MCF 10A (cell line): Measurements from ENCODE around the gene CD74. TPM values are rescaled to one million over a fixed set of nuclear protein-coding genes. Genes with fewer than 3 reads are reported as not detected.
A peak's percentile ranks its signal among the peaks of the same experiment; 100 is the strongest.

Experiments used
- BruUV-seq: library from RNA; stranded (reverse); fragments of 400-500 nt; replicated peaks from 2 replicates; lab custom pipeline; 2021; lab: Mats Ljungman, UMichigan
- CTCF ChIA-PET: fragments of 300-600 bp; sonication (Branson Sonifier 250); formaldehyde crosslinking; extraction: SDS; loops from one replicate; lab custom pipeline; 2021; ENCODE audit warnings: antibody characterized with exemption, inconsistent platforms; lab: Yijun Ruan, JAX
- POLR2A ChIA-PET: fragments of 300-600, 350-650 bp; sonication (Branson Sonifier 250); formaldehyde crosslinking; extraction: SDS; loops from one replicate; lab custom pipeline; 2020; ENCODE audit warnings: antibody characterized with exemption, inconsistent platforms; lab: Yijun Ruan, JAX
- DNase-seq: peaks from one replicate; pipeline ENCODE4 v3.0.0-alpha.2; 2018; ENCODE audit not compliant: unreplicated experiment
- H3K27ac Mint-ChIP-seq: one replicate; pipeline ENCODE4 v1.8.0; 2022; ENCODE audit warnings: mild to moderate bottlenecking, low read depth, mixed read lengths; ENCODE audit not compliant: unreplicated experiment
- H3K27me3 Mint-ChIP-seq: one replicate; pipeline ENCODE4 v1.8.0; 2022; ENCODE audit warnings: mixed read lengths; ENCODE audit not compliant: insufficient read depth, unreplicated experiment
- H3K36me3 Mint-ChIP-seq: one replicate; pipeline ENCODE4 v1.8.0; 2022; ENCODE audit warnings: mild to moderate bottlenecking, moderate library complexity, mixed read lengths; ENCODE audit not compliant: insufficient read depth, unreplicated experiment
- H3K4me1 Mint-ChIP-seq: one replicate; pipeline ENCODE4 v1.8.0; 2022; ENCODE audit warnings: mixed read lengths; ENCODE audit not compliant: insufficient read depth, unreplicated experiment
- H3K4me3 Mint-ChIP-seq: one replicate; pipeline ENCODE4 v1.8.0; 2022; ENCODE audit warnings: mild to moderate bottlenecking, moderate library complexity, mixed read lengths; ENCODE audit not compliant: unreplicated experiment
- H3K9me3 Mint-ChIP-seq: one replicate; pipeline ENCODE4 v1.8.0; 2022; ENCODE audit warnings: mixed read lengths; ENCODE audit not compliant: unreplicated experiment
- CTCF ChIP-seq: fragments of 200-600 bp; IDR thresholded peaks from one replicate; pipeline ENCODE4 v1.8.0; 2022; ENCODE audit warnings: antibody characterized with exemption, mild to moderate bottlenecking; ENCODE audit not compliant: unreplicated experiment
- intact Hi-C: fragments of 100-400 bp; cut with micrococcal nuclease; formaldehyde crosslinking; loops from 2 replicates; pipeline ENCODE4 v1.14.1; 2022
- total RNA-seq: library from RNA; stranded (reverse); gene quantifications from 2 replicates; pipeline ENCODE4 v1.2.3, GENCODE V29; 2022

CD74 gene
- total RNA-seq, 1 experiment from 2014 or later: not detected

- POLR2A ChIA-PET: no interaction called here
- Mint-ChIP-seq H3K27ac (no peak overlapping the region), H3K9me3 (no peaks in the 10 kb centered on the region), H3K27me3 (no peaks in the 10 kb centered on the region), H3K4me1 (no peaks in the 10 kb centered on the region), H3K36me3 (peaks cover 80% of the 10 kb centered on the region), H3K4me3 (no peak overlapping the region)
- intact Hi-C loops: no loop called here
- CTCF ChIA-PET: no interaction called here
- no TSS peak for BruUV-seq
- TF ChIP-seq CTCF: no peak
- no peak for DNase-seq
Measured at GRCh38 chr5:150393096-150393645, 19.5 kb downstream of the CD74 start.

- Mint-ChIP-seq H3K27ac (no peak overlapping the region), H3K27me3 (no peaks in the 10 kb centered on the region), H3K9me3 (no peaks in the 10 kb centered on the region), H3K4me3 (no peak overlapping the region), H3K36me3 (peaks cover 80% of the 10 kb centered on the region), H3K4me1 (no peaks in the 10 kb centered on the region)
- no peak for TF ChIP-seq CTCF
- intact Hi-C loops: no loop called here
- ChIA-PET POLR2A (no interaction called here), CTCF (no interaction called here)
- no TSS peak for BruUV-seq
- no peak for DNase-seq
Measured at GRCh38 chr5:150392680-150393079, 20.0 kb downstream of the CD74 start.

- Mint-ChIP-seq H3K27me3 (no peaks in the 10 kb centered on the region), H3K4me3 (no peak overlapping the region), H3K9me3 (no peaks in the 10 kb centered on the region), H3K27ac (peak overlapping the region; percentile 24), H3K4me1 (no peaks in the 10 kb centered on the region), H3K36me3 (peaks cover 76% of the 10 kb centered on the region)
- BruUV-seq: no TSS peak
- intact Hi-C loops: no loop called here
- ChIA-PET CTCF (interaction anchor here (0.5 kb wide), 1 partner anchor 8 kb away, joined by 3 read pairs; no protein-coding TSS in a partner anchor), POLR2A (no interaction called here)
- no peak for DNase-seq
- no peak for TF ChIP-seq CTCF
Measured at GRCh38 chr5:150391986-150392385, 20.7 kb downstream of the CD74 start.

GRCh38 chr5:150391064-150391834, 21.5 kb downstream of the CD74 start:
- intact Hi-C loops: no loop called here
- DNase-seq: no peak
- Mint-ChIP-seq H3K9me3 (no peaks in the 10 kb centered on the region), H3K4me3 (no peak overlapping the region), H3K36me3 (peaks cover 76% of the 10 kb centered on the region), H3K4me1 (no peaks in the 10 kb centered on the region), H3K27ac (peak overlapping the region; percentile 24), H3K27me3 (no peaks in the 10 kb centered on the region)
- BruUV-seq: no TSS peak
- POLR2A ChIA-PET: no interaction called here
- TF ChIP-seq CTCF: no peak
- CTCF ChIA-PET: interaction anchor here (0.6 kb wide), 1 partner anchor 181 kb away, joined by 3 read pairs; no protein-coding TSS in a partner anchor
